Right atrium auricular region (tissue), 2 donors: Measurements from ENCODE around the gene NXNL2. TPM values are rescaled to one million over a fixed set of nuclear protein-coding genes. Genes with fewer than 3 reads are reported as not detected.

Source experiments
- DNase-seq: peaks from one replicate; pipeline ENCODE4 v3.0.0-alpha.2; 2019; ENCODE audit warnings: low spot score
- H3K27ac ChIP-seq, 2 donors: fragments of 200-600 bp; sonication (generic); 1 replicate in 1 of 2; 2 replicates in 1 of 2; pipeline ENCODE4 v1.5.1; 2016 to 2019
- H3K27me3 ChIP-seq, 2 donors: fragments of 200-600 bp; sonication (generic); one replicate each; pipeline versions ENCODE4 v1.5.1 to v1.6.0; 2017 to 2019
- H3K36me3 ChIP-seq: fragments of 200-600 bp; sonication (generic); one replicate; pipeline ENCODE4 v1.5.1; 2016
- H3K4me1 ChIP-seq, 2 donors: fragments of 200-600 bp; sonication (generic); one replicate each; pipeline versions ENCODE4 v1.5.1 to v1.6.0; 2017 to 2019
- H3K4me3 ChIP-seq, 2 donors: fragments of 200-600 bp; sonication (generic); 1 replicate in 1 of 2; 2 replicates in 1 of 2; pipeline ENCODE4 v1.5.1; 2017 to 2019; ENCODE audit warnings: mild to moderate bottlenecking in 1 of 2, moderate library complexity in 1 of 2
- H3K9me3 ChIP-seq, 2 donors: fragments of 200-600 bp; sonication (generic); one replicate each; pipeline ENCODE4 v1.5.1; 2019
- total RNA-seq, 2 donors: library from RNA; depleted of rRNA; stranded (reverse); fragments of >200 nt; gene quantifications; one replicate each; pipeline ENCODE4 v1.1.0, GENCODE V29; 2016
- TF ChIP-seq, protein P1 (sequence below), 2 donors: fragments of 200-600 bp; sonication (generic); IDR thresholded peaks; one replicate each; pipeline ENCODE4 v1.5.1; 2019; ENCODE audit warnings: antibody characterized with exemption in 2 of 2

The NXNL2 gene
- total RNA-seq, 2 donors from 2014 or later, result not detected

DNA sequence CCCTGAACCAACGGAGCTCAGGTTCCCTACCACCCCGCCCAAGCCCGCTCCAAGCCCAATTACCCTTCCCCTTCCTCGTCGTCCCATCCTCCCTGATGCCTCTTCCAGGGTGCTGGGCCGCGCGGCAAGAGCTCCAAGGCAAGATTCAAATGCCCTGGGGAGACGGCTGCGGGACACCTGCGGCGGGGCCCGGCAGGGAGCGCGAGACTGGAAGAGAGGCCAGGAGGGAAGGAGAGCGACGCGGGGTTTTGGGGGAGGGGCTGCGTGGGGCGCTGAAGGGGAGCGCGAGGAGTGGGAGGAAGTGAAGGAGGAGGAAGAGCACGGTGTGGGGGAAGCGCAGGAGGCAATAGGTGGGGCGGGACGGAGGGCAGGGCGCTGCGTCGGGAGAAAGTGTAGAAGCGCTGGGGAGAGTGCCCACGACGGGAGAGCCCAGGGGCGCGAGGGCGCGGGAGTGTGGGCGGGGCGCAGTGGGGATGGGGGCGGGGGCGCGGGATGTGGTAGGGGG lies 975 bp upstream of the NXNL2 start:
- peak overlapping the region; percentile 36 to 58 for H3K4me3 ChIP-seq
- H3K36me3 ChIP-seq, result no peaks in the 10 kb centered on the region
- TF ChIP-seq, protein P1, sequence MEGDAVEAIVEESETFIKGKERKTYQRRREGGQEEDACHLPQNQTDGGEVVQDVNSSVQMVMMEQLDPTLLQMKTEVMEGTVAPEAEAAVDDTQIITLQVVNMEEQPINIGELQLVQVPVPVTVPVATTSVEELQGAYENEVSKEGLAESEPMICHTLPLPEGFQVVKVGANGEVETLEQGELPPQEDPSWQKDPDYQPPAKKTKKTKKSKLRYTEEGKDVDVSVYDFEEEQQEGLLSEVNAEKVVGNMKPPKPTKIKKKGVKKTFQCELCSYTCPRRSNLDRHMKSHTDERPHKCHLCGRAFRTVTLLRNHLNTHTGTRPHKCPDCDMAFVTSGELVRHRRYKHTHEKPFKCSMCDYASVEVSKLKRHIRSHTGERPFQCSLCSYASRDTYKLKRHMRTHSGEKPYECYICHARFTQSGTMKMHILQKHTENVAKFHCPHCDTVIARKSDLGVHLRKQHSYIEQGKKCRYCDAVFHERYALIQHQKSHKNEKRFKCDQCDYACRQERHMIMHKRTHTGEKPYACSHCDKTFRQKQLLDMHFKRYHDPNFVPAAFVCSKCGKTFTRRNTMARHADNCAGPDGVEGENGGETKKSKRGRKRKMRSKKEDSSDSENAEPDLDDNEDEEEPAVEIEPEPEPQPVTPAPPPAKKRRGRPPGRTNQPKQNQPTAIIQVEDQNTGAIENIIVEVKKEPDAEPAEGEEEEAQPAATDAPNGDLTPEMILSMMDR (IDR thresholded peaks at IDR 0.05), result no peak
- no peak for DNase-seq
- H3K27ac ChIP-seq, result peak overlapping the region; percentile 43 to 67
- peaks cover 0 to 10% of the 10 kb centered on the region in 2 donors for H3K27me3 ChIP-seq
- no peaks in the 10 kb centered on the region for H3K9me3 ChIP-seq
- H3K4me1 ChIP-seq, result peaks cover 0 to 24% of the 10 kb centered on the region in 2 donors

DNA sequence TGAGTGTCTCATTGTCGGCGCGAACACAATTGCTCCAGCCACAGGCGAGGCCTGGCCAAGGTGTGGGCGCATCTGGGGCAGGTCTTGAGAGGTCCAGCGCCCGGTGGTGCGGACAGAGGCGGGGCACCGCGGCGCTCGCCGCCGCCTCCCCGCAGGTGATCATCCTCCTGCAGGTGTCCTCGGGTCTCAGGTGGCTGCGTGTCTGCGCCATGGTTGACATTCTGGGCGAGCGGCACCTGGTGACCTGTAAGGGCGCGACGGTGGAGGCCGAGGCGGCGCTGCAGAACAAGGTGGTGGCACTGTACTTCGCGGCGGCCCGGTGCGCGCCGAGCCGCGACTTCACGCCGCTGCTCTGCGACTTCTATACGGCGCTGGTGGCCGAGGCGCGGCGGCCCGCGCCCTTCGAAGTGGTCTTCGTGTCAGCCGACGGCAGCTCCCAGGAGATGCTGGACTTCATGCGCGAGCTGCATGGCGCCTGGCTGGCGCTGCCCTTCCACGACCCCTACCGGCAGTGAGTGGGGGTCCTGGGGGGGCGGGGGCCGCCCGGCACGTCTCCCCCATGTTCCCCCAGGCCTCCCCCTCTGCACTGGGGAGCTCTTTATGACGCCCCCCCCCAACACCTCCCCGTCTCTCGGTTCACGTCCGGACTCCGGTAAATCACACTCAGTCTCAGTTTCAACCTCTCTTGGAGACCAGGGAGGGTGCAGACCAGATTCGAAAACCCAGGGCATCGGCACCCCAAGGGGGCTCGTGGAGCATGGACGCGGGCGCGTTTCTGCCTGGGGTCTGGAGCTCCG lies 446 bp downstream of the NXNL2 start:
- TF ChIP-seq, protein P1 (IDR thresholded peaks at IDR 0.05), result no peak
- Histone ChIP-seq H3K27ac (peak overlapping the region in 1 of 2 donors; percentile 39), H3K9me3 (no peaks in the 10 kb centered on the region), H3K36me3 (no peaks in the 10 kb centered on the region), H3K4me1 (peaks cover 0 to 24% of the 10 kb centered on the region in 2 donors), H3K27me3 (peaks cover 0 to 10% of the 10 kb centered on the region in 2 donors), H3K4me3 (peak overlapping the region; percentile 36 to 58)
- no peak for DNase-seq

DNA sequence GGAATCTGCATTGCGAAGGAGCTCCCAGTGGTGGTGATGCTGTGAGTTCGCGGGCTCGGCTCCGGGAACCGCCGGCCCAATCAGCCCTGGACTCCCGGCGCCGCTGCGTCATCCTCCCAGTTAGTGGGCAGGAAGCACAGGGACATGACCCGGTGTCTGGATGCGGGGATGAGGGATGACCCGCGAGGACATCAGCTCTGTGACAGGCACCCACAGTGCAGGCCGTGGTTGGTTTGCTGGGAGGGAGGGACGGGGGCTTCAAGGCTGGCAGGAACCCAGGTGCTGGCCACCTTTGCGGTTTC lies 996 bp downstream of the NXNL2 start:
- TF ChIP-seq, protein P1 (IDR thresholded peaks at IDR 0.05), result no peak
- Histone ChIP-seq H3K4me3 (peak overlapping the region in 1 of 2 donors; percentile 58), H3K36me3 (no peaks in the 10 kb centered on the region), H3K27ac (no peak overlapping the region), H3K4me1 (peaks cover 0 to 24% of the 10 kb centered on the region in 2 donors), H3K9me3 (no peaks in the 10 kb centered on the region), H3K27me3 (peaks cover 0 to 10% of the 10 kb centered on the region in 2 donors)
- DNase-seq, result peak; percentile 71

DNA sequence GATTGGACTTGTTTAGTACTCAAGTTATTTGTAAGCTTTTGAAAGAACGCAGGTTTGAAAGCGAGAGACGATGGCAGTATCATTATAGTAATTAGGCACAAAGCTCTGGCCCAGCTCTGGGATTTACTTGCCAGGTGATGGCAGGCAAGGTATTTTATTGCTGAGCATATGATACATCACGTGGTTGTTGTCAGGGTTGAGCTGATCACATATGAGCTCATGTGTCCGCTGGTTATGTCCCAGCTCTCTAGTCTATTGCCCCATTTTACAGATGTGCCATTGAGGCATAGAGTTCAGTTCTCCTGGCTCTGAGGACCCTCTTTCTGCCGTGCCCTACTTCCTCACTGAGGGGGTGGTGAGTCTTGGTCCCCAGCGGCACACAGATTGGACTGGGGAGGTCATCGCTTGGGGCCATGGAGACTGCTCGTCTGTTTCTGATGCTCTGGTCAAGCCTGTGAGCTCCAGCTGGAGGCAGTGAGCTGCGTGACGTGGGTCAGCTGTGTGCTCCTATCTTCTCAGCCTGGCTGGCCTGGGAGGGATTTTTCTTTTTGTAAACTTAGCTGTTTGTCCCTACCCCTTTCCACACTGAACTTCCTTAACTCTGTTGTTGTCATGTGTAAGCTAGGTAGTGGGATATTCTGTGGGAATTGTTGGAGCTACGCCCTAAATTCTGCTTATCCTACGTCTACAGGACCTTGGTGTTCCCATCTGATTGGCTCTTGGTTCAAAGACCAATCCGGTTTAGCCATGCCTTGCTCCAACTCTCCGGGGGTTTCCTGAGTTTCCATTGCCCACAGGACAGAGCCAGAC lies 2.2 kb downstream of the NXNL2 start:
- peaks cover 0 to 10% of the 10 kb centered on the region in 2 donors for H3K27me3 ChIP-seq
- no peaks in the 10 kb centered on the region for H3K9me3 ChIP-seq
- H3K4me1 ChIP-seq, result peaks cover 0 to 24% of the 10 kb centered on the region in 2 donors
- TF ChIP-seq, protein P1 (IDR thresholded peaks at IDR 0.05), result no peak
- no peak for DNase-seq
- H3K4me3 ChIP-seq, result no peak overlapping the region
- peak overlapping the region in 1 of 2 donors; percentile 47 for H3K27ac ChIP-seq
- no peaks in the 10 kb centered on the region for H3K36me3 ChIP-seq

DNA sequence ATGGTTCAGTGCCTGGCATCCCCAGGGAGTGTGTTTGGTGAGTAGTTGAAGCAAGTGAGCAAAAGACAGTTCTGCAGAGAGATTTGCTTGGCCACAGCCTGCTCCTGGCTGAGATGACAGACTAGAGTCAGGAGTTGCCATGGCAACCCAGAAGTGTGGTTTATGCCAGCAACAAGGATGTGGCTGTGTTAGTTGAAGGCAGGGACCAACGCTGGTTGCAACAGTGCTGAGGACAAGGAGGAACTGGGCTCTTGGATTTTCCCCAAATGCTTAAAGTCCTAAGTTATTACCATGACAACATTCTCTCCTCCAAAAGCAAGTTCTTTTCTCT lies 2.7 kb downstream of the NXNL2 start:
- Histone ChIP-seq H3K4me1 (peaks cover 0 to 24% of the 10 kb centered on the region in 2 donors), H3K27me3 (peaks cover 0 to 10% of the 10 kb centered on the region in 2 donors), H3K27ac (no peak overlapping the region), H3K9me3 (no peaks in the 10 kb centered on the region), H3K4me3 (no peak overlapping the region), H3K36me3 (no peaks in the 10 kb centered on the region)
- peak; percentile 95 for DNase-seq
- TF ChIP-seq, protein P1 (IDR thresholded peaks at IDR 0.05), result no peak
